KOPT-K1 (cell line): Measurements from ENCODE around the gene PIF1.

Source experiments
- H3K27ac ChIP-seq: fragments of 200-600 bp; sonication (generic); 2 replicates; pipeline ENCODE4 v1.5.1; 2016; ENCODE audit warnings: antibody characterized with exemption, mild to moderate bottlenecking, low read depth, low read length; ENCODE audit not compliant: poor library complexity, severe bottlenecking
- H3K36me3 ChIP-seq: fragments of 200-600 bp; sonication (generic); 2 replicates; pipeline ENCODE4 v1.5.1; 2017; ENCODE audit warnings: antibody characterized with exemption, mild to moderate bottlenecking, low read length, moderate library complexity; ENCODE audit not compliant: insufficient read depth
- H3K9me3 ChIP-seq: fragments of 200-600 bp; sonication (generic); 2 replicates; pipeline ENCODE4 v1.5.1; 2017; ENCODE audit warnings: antibody characterized with exemption, low read length, mild to moderate bottlenecking; ENCODE audit not compliant: insufficient read depth, poor library complexity, severe bottlenecking

The PIF1 gene, protein sequence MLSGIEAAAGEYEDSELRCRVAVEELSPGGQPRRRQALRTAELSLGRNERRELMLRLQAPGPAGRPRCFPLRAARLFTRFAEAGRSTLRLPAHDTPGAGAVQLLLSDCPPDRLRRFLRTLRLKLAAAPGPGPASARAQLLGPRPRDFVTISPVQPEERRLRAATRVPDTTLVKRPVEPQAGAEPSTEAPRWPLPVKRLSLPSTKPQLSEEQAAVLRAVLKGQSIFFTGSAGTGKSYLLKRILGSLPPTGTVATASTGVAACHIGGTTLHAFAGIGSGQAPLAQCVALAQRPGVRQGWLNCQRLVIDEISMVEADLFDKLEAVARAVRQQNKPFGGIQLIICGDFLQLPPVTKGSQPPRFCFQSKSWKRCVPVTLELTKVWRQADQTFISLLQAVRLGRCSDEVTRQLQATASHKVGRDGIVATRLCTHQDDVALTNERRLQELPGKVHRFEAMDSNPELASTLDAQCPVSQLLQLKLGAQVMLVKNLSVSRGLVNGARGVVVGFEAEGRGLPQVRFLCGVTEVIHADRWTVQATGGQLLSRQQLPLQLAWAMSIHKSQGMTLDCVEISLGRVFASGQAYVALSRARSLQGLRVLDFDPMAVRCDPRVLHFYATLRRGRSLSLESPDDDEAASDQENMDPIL

GRCh38 chr15:64825431-64826294 lies at the start of gene PIF1:
Gene PIF1, minus strand, starts transcription at chr15:64825647. Its CDS starts 1,312 bp downstream, at chr15:64824335.
- Histone ChIP-seq H3K36me3 (peaks cover 30% of the 10 kb centered on the region), H3K27ac (peak within 1 kb of the TSS; percentile 80), H3K9me3 (no peaks in the 10 kb centered on the region)

GRCh38 chr15:64870353-64870752 lies 44.9 kb upstream of the PIF1 start:
- Histone ChIP-seq H3K36me3 (peaks cover 25% of the 10 kb centered on the region), H3K27ac (no peak overlapping the region)

DNA sequence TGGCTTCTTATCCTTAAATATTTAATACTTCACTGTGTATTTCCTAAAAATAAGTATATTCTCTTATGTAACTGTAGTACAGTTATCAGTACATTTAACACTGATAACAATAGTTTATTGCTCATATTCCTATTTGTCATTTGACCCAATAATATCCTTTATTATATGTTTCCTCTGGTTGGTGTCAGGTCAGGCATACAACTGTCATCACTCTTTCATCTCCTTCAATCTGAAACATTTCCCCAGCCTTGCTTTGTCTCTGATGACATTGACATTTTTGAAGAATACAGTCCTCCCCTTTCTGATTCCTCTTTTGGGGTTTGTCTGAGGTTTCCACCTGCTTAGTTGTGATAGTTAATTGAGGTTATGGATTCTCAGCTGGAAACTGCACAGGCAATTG lies 44.1 kb upstream of the PIF1 start:
- Histone ChIP-seq H3K27ac (no peak overlapping the region), H3K36me3 (peaks cover 33% of the 10 kb centered on the region), H3K9me3 (no peaks in the 10 kb centered on the region)

More at GRCh38 chr15:64870353-64870752, 44.9 kb upstream of the PIF1 start:
- H3K9me3 ChIP-seq, result no peaks in the 10 kb centered on the region

DNA sequence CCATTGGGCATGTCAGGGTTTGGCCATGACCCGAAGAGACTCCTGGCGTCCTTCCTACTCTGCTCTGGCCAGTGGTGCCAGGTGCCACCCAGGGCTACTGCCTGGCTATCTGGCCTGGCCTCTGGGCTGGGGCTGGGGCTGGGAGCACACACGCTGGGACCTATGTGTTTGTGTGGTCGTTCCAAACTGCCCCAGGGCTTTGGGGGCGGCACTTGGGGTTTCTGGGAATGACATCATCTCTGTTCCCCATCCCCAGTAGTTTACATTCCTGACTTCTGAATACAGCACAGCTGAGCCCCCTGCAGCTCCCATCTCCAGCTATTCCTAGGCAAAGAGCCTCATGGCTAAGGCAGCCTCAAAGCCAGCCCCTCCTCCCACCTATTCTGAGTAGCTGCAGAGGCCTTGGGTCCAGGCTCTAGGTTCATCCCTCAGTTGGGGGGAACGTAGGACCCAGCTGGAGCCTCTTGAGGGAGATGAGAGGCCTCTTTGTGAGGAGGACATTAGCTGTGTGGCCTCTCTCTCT lies 40.6 kb upstream of the PIF1 start:
- Histone ChIP-seq H3K27ac (no peak overlapping the region), H3K36me3 (peaks cover 57% of the 10 kb centered on the region), H3K9me3 (no peaks in the 10 kb centered on the region)

DNA sequence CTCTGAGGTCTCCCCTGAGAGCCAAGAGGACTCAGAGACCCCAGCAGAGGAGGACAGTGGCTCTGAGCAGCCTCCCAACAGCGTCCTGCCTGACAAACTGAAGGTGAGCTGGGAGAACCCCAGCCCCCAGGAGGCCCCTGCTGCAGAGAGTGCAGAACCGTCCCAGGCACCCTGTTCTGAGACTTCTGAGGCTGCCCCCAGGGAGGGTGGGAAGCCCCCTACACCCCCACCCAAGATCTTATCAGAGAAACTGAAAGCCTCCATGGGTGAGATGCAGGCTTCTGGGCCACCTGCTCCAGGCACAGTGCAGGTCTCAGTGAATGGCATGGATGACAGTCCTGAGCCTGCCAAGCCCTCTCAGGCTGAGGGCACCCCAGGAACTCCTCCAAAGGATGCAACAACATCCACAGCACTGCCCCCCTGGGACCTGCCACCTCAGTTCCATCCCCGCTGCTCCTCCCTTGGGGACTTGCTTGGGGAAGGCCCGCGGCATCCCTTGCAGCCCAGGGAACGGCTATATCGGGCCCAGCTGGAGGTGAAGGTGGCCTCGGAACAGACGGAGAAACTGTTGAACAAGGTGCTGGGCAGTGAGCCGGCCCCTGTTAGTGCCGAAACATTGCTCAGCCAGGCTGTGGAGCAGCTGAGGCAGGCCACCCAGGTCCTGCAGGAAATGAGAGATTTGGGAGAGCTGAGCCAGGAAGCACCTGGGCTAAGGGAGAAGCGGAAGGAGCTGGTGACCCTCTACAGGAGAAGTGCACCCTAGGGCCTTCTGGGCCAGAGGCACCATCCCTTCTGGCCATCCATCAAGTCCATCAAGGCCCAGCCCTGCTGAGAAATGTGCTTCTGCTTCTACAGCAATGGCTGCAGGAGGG lies 39.9 kb upstream of the PIF1 start:
- H3K9me3 ChIP-seq, result no peaks in the 10 kb centered on the region
- peaks cover 64% of the 10 kb centered on the region for H3K36me3 ChIP-seq
- no peak overlapping the region for H3K27ac ChIP-seq

GRCh38 chr15:64864068-64864467 lies 38.6 kb upstream of the PIF1 start:
- Histone ChIP-seq H3K27ac (no peak overlapping the region), H3K9me3 (no peaks in the 10 kb centered on the region), H3K36me3 (peaks cover 77% of the 10 kb centered on the region)

DNA sequence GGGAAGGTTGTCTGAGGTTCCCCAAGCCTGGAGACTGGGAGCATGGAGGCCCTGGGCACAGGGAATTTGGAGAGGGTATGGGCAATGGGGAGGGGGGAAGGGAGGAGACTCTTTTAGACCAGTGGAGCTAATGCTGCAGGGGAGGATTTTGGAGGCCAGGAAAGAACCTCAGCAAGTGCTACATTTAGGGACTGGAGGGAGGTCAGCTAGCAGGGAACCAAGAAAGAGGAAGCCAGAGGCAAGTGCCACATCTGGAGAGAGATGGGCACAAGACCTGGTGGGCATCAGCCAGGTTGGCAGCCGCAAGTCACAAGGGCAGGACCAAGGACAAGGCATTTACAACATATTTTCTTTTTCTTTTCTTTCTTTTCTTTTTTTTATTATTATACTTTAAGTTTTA lies 37.0 kb upstream of the PIF1 start:
- Histone ChIP-seq H3K9me3 (no peaks in the 10 kb centered on the region), H3K27ac (no peak overlapping the region), H3K36me3 (peaks cover 86% of the 10 kb centered on the region)

DNA sequence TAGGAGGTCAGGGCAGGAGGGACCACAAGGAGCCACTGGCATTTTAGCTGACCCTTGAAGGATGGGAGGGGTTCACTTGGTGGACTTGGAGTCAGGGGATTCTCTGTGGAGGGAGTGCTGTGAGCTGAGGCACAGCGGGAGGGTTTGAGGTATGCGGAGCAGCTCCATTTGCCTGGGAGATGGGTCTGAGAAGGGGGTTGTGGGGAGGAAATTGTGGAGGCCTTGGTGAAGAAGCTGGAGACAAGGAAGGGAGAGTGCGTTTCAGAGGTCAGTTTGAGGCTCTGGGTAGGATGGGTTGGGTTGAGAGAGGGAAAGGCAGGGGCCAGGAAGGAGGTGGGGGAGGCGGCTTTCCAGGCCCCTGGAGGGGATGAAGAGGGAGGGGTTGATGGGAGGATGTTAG lies 36.5 kb upstream of the PIF1 start:
- Histone ChIP-seq H3K9me3 (no peaks in the 10 kb centered on the region), H3K36me3 (peaks cover 86% of the 10 kb centered on the region), H3K27ac (no peak overlapping the region)

GRCh38 chr15:64861331-64861730 lies 35.9 kb upstream of the PIF1 start:
- peaks cover 86% of the 10 kb centered on the region for H3K36me3 ChIP-seq
- H3K27ac ChIP-seq, result no peak overlapping the region
- H3K9me3 ChIP-seq, result no peaks in the 10 kb centered on the region

DNA sequence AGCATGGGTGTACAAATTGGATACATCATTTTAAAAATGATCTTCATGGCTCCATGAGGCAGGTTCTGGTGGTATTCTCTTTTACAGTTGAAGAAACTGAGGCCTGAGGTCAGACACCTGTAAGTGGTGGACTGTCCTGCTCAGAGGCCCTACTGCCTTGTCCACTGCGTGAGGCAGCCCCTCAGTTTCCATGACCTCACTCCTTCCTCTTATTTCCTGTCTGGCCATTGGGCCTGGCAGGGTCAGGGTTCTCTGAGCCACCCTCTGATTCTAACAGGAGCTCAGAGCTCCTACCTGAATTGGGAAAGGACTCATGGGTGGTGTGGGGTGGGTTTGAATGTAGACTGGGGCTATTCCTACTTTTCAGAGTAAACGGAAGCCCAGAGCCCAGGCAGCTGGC lies 33.8 kb upstream of the PIF1 start:
- Histone ChIP-seq H3K36me3 (peaks cover 86% of the 10 kb centered on the region), H3K27ac (no peak overlapping the region), H3K9me3 (no peaks in the 10 kb centered on the region)

DNA sequence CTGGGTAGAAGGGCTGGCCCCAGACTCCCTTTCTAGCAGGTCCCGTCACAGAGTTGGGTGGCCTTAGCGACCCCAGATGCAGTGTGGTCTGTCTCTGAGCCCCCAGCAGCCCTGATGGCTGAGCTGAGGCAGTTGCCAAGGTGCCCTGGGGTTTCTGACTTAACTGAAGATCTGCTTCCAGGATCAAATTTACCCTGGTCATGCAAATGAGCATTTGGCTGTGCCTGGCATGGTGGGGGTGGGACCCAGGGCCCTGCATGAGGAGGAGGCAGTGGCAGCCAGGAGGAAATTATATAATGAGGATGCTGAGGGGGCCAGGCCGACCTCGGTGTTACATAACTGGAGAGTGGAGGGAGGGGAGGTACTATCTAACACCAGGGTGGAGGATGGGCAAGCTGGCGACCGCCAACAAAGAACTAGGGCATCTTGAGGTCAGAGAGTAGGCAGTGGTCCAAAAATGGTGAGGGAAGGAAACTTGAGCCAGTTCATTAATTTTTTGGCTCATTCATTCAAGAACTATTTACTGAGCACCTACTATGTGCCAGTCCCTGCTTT lies 32.7 kb upstream of the PIF1 start:
- Histone ChIP-seq H3K9me3 (no peaks in the 10 kb centered on the region), H3K36me3 (peaks cover 88% of the 10 kb centered on the region), H3K27ac (no peak overlapping the region)

DNA sequence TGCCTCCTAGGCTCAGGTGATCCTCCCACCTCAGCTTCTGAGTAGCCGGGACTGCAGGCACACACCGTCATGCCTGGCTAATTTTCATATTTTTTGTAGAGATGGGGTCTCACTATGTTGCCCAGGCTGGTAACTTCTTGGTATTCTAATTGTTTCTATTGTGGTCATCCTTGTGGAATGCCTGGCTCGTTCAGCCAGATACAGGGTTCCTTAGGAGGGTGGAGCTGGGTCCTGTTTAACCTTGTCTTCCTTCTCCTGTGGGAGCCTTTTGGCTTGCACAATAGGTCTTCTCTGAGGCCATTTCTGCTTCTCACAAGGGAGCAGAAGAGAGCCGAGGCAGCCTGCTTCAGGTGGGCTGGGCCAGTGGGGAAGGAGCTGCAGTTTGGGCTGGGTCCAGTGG lies 32.0 kb upstream of the PIF1 start:
- H3K27ac ChIP-seq, result no peak overlapping the region
- H3K9me3 ChIP-seq, result no peaks in the 10 kb centered on the region
- peaks cover 87% of the 10 kb centered on the region for H3K36me3 ChIP-seq

GRCh38 chr15:64856429-64857145 lies 31.1 kb upstream of the PIF1 start:
- H3K36me3 ChIP-seq, result peaks cover 79% of the 10 kb centered on the region
- H3K27ac ChIP-seq, result no peak overlapping the region
- no peaks in the 10 kb centered on the region for H3K9me3 ChIP-seq
